NCI-H345 (cell line): ENCODE measurements around the gene STIP1.

Source experiments
- DNase-seq: peaks from one replicate; lab custom pipeline; 2025; lab: John Stamatoyannopoulos, UW

The STIP1 gene

DNA sequence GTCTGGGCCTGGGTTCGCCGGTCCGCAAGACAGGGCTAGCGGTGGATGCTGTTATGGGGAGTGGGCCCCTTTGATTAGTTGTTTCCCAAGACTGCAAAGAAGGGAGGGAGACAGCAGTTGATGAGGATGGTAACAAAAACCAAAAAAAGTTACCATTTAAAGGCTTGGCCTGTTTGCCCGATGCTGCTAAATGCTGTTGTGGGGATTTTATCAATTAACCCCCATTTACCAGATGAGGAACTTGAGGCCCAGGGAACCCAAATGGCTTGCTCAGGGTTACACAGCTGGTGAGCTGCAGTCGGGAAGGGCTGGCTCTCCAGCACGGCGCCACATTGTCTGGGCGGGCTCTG lies 36.7 kb downstream of the STIP1 start:
- no peak for DNase-seq

DNA sequence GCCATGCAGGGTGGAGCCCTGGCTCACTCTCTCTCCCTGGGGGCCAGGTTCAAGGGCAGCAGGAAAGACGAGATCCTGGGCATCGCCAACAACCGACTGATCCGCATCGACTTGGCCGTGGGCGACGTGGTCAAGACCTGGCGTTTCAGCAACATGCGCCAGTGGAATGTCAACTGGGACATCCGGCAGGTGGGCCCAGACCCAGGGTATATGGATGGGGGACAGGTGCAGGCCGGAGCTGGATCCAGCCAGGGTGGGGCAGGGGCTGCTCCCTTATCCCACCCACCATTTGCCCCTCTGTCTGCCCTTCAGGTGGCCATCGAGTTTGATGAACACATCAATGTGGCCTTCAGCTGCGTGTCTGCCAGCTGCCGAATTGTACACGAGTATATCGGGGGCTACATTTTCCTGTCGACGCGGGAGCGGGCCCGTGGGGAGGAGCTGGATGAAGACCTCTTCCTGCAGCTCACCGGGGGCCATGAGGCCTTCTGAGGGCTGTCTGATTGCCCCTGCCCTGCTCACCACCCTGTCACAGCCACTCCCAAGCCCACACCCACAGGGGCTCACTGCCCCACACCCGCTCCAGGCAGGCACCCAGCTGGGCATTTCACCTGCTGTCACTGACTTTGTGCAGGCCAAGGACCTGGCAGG lies 37.2 kb downstream of the STIP1 start:
- no peak for DNase-seq

DNA sequence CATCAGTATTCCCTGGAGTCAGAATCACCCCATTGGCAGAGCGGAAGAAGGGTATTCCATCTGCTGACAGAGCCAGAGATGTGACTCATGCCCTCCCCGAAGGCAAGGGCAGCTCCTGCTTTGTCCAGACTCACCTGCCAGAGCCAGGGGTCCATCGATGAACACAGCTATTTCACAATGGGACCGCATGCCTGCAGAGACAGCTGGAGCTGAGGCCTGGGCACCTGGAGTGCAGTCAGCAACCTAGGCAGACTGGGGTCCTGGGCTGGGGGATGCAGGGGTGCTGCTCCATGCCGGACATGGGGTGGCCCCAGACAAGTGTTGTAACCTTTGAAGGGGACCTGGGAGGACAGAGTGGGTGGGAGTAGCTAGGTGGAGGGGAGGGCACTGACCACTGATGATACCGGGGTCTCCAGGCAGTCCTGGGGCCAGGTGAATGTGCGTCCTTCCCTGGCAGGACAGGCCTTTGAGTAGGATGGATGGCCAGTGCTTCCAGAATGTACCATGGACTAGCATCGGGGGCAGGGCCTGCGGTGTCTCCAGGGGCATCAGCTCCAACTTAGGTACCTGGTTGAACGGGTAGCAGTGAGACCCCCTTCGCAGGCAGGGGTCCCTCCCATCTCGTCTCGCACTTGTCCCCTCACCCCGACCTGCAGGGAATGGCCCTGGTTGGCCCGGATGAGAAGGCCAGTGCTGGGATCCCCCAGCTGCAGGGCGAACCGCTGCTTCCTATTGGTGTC lies 38.4 kb downstream of the STIP1 start:
- no peak for DNase-seq

- no peak for DNase-seq
These were observed 39.1 kb downstream of the STIP1 start for GRCh38 chr11:64224891-64225607.

- peak; percentile 91 for DNase-seq
These were observed 39.9 kb downstream of the STIP1 start, which contains the start of the genes NUDT22 and TRPT1 for GRCh38 chr11:64225608-64226506. Gene NUDT22 (plus strand): TSS chr11:64226274. CDS start chr11:64226653, 379 bp downstream. Gene TRPT1 (minus strand): TSS chr11:64226186. CDS start chr11:64225860, 326 bp downstream.

DNA sequence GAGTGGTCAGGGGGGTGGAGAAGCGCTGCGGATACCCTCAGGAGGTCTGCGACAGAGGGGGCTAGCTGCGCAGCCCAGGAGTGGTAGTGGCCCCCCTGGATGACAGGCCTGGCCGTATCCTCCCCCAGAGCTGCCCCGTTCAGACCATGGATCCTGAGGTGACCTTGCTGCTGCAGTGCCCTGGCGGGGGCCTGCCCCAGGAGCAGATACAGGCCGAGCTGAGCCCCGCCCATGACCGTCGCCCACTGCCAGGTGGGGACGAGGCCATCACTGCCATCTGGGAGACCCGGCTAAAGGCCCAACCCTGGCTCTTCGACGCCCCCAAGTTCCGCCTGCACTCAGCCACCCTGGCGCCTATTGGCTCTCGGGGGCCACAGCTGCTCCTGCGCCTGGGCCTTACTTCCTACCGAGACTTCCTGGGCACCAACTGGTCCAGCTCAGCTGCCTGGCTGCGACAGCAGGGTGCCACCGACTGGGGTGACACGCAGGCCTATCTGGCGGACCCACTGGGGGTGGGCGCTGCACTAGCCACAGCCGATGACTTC lies 40.6 kb downstream of the STIP1 start:
- DNase-seq: peak; percentile 44

GRCh38 chr11:64227405-64227956 lies 41.5 kb downstream of the STIP1 start:
- DNase-seq: no peak

DNA sequence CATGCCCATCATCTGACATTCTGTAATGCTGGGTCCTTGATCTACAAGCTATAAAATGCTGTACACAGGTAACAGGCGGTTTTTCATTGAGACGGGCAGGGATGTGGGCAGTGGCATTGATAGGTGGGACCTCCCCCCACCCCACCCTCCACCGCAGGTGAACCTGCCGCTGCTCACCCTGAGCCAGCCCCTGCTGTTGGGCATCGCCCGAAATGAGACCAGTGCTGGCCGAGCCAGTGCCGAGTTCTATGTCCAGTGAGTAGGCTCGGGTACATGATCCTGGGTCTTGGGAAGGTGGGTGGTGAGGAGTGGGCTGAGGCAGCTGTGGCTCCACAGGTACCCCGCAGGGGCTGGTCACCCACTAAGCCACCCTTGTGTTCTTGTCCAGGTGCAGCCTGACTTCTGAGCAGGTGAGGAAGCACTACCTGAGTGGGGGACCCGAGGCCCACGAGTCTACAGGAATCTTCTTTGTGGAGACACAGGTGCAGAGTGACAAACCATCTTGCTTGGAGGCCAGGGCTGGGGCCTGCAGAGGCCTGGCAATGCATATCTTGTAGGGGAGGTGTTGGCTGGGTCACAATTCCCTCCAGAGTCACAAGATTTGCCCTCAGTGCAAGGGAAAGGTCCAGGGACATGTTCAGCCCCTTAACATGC lies 43.2 kb downstream of the STIP1 start:
- DNase-seq: no peak

DNA sequence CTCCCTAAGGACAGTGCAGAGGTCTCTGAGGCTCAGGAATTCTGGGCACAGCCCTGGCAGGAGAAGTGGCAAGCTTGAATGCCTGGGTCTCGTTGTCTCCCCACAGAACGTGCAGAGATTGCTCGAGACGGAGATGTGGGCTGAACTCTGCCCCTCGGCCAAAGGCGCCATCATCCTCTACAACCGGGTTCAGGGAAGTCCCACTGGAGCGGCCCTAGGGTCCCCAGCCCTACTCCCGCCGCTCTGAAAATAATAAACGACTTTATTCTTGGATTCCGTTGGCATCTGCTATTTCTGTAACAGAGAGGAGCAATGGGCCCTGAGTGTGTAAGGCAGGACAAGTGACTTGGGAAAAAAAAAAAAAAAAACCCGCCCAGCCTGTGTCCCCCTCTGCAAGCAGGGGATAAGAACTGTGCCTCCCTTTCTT lies 43.8 kb downstream of the STIP1 start:
- DNase-seq: no peak

GRCh38 chr11:64230171-64230984 lies 44.4 kb downstream of the STIP1 start, which contains the start of gene DNAJC4:
Gene DNAJC4 (plus strand): TSS chr11:64230548. CDS start chr11:64230855, 307 bp downstream.
- peak; percentile 97 for DNase-seq

DNA sequence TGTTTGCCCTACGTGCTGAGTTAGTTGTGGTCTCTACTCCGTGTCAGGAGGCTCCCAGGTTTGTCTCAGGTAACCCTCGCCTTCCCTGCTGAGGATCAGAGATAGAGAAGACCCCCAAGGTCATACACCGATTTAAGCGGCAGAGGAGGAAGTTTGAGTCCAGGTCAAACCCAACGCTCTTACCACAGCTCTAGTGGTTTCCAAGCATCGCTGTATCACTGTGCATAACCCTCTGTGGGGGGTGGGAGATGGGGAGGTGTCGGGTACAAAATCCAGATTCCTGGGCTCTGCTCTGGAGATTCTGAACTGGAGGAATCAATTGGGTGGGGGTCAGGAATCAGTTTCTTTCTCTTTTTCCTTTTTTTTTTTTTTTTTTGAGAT lies 45.0 kb downstream of the STIP1 start:
- DNase-seq: no peak

- DNase-seq: no peak
These were observed 45.6 kb downstream of the STIP1 start for GRCh38 chr11:64231546-64231945.

DNA sequence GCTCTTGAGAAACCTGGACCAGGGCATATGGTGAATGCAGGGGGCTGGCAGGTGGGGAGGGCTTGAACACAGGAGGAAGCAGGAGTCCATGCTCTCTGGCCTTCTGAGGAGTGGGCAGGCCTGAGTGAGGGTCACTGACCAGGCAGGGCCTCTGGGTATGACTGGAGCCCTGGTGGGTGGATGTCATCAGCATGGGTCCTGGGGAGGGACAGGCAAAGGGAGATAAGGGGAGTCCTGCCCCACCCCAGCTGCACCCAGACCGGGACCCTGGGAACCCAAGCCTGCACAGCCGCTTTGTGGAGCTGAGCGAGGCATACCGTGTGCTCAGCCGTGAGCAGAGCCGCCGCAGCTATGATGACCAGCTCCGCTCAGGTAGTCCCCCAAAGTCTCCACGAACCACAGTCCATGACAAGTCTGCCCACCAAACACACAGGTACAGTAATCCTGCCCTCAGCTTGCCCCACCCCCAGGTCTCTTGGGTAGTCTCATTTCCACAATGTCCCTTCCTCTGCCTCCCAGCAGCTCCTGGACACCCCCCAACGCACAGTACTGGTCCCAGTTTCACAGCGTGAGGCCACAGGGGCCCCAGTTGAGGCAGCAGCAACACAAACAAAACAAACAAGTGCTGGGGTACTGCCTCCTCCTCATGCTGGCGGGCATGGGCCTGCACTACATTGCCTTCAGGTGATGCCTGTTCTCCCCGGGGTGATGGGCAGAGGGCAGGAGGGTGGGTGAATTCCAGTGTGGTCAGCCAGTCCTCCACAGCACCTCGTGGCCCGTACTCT lies 46.4 kb downstream of the STIP1 start:
- DNase-seq: no peak

DNA sequence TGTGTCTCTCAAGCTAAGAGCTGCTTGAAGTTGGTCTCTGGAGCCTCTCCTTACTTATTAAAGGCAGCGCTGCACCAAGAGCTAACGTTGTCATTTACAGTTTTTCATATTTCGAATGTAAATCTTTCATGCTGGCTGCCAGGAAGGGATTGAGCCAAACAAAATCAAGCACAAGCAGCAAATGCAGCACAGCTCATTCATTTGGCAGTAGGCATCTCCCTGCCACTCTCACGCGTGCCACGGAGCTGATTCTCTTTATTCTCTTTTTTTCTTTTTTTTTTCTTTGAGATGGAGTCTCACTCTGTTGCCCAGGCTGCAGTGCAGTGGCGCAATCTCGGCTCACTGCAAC lies 47.0 kb downstream of the STIP1 start:
- no peak for DNase-seq

DNA sequence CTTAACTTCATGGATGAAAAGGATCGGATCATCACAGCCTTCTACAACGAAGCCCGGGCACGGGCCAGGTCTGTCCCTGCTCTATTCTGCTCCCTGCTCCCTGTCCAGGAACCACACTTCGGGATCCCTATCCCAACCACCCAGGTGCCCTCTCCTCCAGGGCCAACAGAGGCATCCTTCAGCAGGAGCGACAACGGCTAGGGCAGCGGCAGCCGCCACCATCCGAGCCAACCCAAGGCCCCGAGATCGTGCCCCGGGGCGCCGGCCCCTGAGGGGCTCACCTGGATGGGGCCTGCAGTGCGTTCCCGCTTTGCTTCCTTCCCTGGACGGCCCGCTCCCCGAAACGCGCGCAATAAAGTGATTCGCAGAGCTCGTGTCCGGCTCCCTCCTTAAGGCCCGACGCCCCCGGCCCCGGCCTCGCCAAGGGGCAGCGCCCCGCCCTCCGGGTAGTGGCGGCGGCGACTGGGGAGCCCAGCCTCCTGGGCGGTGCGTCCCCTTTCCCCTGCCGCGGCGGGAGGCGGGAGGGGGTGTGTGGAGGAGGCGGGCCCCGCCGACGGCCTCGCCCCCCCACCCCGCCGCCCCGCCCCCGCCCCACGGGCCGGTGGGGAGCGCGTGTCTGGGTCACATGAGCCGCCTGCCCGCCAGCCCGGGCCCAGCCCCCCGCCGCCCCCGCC lies 48.1 kb downstream of the STIP1 start, which contains the start of gene VEGFB:
Gene VEGFB, plus strand, starts transcription at position 672 of the 674 bp plus-strand sequence. CDS start 250 bp downstream, outside the sequence.
- DNase-seq: peak; percentile 83

DNA sequence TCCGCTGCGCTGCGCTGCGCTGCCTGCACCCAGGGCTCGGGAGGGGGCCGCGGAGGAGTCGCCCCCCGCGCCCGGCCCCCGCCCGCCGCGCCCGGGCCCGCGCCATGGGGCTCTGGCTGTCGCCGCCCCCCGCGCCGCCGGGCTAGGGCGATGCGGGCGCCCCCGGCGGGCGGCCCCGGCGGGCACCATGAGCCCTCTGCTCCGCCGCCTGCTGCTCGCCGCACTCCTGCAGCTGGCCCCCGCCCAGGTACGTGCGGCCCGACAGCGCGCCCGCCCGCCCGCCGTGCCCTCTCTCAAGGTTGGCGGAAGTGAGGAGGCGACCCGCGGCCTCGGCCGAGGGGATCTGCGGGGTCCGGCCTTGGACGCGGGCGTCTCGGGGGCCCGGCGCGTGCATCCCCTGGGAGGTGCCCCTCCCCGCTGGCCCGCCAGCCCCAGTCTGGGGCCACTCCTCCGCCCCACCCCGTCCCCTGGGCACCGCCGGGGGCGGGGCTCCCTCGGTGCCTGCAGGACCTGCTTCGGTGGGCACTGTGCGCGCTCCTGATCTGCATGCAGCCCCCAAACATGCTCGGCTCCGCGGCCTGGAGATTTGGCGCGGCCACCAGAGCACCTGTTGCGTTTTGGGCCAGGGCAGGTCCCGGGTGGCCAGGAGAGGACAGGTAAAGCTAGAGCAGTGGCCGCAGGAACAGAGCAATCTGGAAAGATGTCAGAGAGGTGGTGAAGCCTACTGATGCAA lies 48.8 kb downstream of the STIP1 start:
- peak; percentile 56 for DNase-seq

DNA sequence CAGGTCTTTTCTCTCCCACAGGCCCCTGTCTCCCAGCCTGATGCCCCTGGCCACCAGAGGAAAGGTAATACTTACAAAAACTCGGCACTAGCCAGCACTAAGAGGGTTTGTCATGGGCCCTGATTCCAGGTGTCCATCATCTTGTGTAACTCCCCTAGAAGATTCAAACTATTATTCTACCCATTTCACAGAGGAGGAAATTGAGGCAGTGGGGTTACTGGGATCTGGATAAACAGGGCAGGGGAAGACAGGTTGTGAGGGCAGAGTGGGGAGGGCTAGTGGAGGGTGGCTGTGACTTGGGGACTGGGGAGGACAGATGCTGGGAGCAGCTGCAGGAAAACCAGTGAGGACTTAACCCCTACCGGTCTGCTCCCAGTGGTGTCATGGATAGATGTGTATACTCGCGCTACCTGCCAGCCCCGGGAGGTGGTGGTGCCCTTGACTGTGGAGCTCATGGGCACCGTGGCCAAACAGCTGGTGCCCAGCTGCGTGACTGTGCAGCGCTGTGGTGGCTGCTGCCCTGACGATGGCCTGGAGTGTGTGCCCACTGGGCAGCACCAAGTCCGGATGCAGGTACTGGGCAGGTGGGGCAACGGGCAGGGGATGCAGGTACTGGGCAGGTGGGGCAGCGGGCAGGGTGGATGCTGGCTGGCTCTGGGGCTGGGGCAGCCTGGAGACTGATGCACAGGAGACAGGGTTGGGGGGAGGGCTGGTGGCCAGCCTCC lies 49.6 kb downstream of the STIP1 start:
- no peak for DNase-seq
